ENCODE data around the gene DBNDD1.

Gene DBNDD1

GRCh38 chr16:90034504-90034903, 15.2 kb upstream of the DBNDD1 start:
- no peak for DNase-seq

- DNase-seq, result no peak
Measured at GRCh38 chr16:90033387-90033786, 14.1 kb upstream of the DBNDD1 start.

GRCh38 chr16:90032674-90033331, 13.5 kb upstream of the DBNDD1 start:
- no peak for DNase-seq

DNA sequence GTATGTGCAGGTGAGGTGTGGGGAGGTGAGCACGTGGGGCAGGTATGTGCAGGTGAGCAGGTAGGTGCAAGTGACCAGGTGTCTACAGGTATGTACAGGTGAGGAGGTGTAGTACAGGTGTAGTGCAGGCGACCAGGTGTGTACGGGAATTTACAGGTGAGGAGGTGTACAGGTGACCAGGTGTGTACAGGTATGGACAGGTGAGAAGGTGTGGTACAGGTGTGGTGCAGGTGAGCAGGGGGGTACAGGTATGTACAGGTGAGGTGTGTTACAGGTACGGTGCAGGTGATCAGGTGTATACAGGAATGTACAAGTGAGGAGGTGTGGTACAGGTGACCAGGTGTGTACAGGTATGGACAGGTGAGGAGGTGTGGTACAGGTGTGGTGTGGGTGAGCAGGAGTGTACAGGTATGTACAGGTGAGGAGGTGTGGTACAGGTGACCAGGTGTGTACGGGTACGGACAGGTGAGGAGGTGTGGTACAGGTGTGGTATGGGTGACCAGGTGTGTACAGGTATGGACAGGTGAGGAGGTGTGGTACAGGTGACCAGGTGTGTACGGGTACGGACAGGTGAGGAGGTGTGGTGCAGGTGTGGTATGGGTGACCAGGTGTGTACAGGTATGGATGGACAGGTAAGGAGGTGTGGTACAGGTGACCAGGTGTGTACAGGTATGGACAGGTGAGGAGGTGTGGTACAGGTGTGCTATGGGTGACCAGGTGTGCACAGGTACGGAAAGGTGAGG, 12.8 kb upstream of the DBNDD1 start:
- no peak for DNase-seq

DNA sequence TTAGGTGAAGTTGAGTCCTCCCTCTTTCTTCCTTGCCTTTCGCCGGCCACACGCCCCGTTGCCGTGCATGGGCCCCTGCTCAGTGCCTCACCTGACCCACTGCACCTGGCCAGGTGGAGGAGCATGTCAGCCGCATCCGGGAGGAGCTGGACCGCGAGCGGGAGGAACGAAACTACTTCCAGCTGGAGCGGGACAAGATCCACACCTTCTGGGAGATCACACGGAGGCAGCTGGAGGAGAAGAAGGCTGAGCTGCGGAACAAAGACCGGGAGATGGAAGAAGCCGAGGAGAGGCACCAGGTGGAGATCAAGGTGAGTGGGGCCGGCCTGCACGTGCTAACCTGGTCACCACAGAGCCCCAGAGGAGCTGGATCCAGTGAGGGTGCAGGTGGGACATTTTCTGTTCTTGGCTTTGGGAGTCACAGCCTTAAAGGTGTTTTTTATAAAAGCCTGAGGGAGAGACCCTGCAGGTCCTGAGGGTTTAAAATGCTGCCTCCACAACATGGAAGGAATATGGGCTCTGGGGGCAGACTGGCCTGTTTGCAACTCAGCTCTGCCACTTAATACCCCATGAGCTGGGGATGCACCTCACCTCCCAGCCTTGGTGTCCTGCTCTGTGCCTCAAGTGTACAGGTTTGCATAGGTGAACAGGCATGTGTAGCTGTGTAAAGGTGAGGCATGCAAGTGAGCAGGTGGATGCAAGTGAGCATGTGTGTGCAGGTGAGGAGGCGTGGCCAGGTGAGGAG, 12.1 kb upstream of the DBNDD1 start:
- DNase-seq, result no peak

- DNase-seq, result no peak
Measured at GRCh38 chr16:90028985-90029384, 9.7 kb upstream of the DBNDD1 start.

DNA sequence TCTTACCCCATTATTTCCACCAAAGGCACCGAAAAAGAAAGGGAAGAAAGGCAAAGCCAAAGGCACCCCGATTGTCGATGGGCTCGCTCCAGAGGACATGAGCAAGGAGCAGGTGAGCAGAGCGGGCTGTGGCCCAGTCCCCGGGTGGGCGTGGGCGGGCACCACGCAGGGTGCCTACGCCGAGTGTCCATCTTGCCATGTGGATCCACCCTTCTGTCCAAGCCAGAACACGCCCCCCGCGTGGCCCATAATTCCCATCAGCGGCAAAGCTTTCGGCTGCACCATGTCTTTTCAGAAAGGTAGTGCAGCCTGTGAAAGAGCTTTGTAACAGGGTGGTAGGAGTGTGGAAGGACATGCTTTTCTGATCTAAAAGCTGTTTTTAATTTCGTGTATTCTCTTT, 8.4 kb upstream of the DBNDD1 start:
- no peak for DNase-seq

- DNase-seq, result no peak
Measured at GRCh38 chr16:90026135-90026534, 6.9 kb upstream of the DBNDD1 start.

DNA sequence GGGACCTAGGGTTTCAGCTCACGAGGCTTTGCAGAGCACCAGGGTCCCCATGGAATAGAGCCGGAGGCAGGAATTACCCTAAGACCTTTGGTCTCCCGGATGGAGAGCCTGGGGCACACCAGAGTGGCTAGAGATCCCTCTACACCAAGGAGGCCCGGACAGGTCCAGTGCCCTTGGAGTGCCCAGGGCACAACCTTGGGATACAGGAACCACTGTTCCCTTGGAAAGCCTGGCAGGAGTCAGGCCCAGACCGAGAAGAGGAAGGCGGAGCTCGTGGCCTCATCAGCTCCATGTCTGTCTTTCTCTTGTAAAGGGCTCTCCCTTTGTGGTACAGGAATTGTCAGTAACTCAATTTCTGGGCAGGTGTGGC, 3.8 kb upstream of the DBNDD1 start:
- no peak for DNase-seq

DNA sequence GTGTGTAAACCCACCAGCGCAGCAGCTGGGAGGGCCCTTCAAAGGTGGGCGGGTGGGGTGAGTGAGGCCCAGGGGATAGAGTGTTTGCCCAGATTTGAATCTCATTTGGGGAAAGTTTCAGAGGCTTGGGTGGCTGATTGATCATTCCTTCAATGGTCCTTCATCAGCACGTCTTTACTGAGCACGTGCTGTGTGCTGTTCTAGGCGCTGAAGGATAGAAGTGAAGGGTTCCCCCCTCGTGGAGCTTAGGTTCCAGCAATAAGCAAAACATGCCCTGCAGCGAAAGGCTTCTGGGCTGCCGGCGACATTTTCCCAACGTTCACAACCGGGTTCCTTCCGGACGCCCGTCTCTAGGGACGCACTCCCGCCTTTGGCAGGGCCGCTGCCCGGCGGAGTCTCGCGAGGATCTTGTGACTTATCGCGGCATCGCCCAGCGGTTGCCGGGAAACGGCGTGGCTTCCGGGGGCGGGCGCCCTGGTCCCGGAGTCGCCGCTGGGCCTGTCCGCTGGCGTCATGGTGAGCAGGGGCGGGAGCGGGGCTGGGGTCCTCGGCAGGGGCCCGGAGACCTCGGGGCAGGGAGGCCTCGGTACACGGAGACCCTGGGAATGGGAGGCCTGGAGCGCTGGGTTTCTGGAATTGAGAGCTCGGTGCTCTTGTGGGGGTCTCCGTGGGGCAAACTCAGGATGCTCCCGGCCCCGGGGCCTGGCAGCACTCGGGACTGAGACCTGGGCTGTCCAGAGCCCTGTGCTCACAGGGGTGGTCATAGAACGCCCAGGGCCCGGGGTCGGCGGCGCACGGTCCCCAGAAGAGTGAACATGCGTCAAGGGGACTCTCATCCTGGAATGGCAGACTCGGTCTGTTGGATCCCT, 3.2 kb upstream of the DBNDD1 start:
- DNase-seq, result peak; percentile 90

GRCh38 chr16:90020838-90021382, 1.7 kb upstream of the DBNDD1 start:
- peak; percentile 49 for DNase-seq

DNA sequence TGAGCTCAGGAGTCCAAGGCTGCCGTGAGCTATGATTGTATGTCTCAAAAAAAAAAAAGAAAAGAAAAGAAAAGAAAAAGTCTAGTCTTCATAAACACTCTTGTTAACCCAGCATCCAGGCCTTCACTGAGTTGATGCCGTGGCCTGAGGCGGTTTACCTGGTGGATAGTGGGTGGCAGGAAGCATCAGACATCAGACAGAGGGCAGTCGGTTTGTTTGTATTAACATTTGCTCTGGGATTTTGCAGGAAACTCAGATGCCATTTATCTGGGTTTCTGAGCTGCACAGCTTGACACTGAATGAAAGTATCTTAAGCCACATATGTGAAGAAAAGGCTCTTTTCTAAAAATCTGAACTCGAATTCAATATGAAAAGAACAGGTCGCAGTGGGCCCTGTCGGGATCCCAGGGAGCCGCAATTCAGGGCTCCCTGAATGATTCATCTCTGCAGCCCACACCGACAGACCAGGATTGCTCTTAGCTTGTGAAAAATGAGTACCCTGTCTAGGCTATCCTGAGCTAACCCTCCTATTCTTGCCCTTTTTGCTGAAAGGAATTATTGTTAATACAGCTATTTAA, 1.1 kb upstream of the DBNDD1 start:
- no peak for DNase-seq

GRCh38 chr16:90019543-90020259, 445 bp upstream of the DBNDD1 start:
- DNase-seq, result peak; percentile 29

GRCh38 chr16:90018297-90018651, 982 bp downstream of the DBNDD1 start:
- DNase-seq, result no peak

- no peak for DNase-seq
Measured at GRCh38 chr16:90016339-90016950, 2.8 kb downstream of the DBNDD1 start.

DNA sequence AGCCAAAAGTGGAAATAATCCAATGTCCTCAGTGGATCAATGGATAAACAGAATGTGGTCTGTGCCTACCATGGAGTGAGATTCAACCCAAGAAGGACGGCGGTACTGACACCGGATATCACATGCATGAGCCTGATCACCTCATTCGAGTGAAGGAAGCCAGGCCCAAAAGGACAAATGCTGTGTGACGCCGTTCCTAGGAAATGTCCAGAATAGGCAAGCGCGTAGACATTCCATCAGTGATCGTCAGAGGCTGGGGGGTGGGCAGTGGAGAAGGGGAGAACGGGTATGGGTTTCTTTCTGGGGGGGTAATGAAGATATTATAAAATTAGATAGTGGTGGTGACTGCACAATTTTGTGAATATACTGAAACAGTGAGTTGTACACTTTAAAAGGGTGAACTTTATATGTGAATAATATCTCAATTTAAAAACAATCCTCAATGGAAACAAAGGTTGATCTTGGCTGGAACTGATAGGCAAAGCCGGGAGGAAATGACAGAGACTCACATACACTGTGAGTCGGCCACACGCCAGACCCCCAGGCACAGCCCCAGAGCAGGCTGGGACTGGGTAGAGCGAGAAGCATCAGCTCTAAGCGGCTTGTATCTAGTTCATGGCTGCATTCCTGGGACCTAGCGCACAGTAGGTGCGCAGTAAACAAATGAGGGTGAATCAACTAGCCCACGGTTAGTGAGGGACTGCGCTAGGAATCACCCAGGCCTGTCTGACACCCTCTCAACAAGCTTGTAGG, 3.5 kb downstream of the DBNDD1 start:
- DNase-seq, result no peak

- no peak for DNase-seq
Measured at GRCh38 chr16:90012991-90013745, 6.1 kb downstream of the DBNDD1 start.

GRCh38 chr16:90011908-90012501, 7.3 kb downstream of the DBNDD1 start:
- no peak for DNase-seq

GRCh38 chr16:90011508-90011819, 7.8 kb downstream of the DBNDD1 start:
- DNase-seq, result no peak

All from SHP77 treated with DMSO at 0.1 percent for 48 hours (cell line).